COLO829 (cell line): ENCODE measurements around the gene IQSEC3.
"Not testable (repeated sequence)": the region's sequence is repeated elsewhere in the genome, so short reads cannot be mapped to it uniquely, and the experiment has no call there.

Experiments used
- DNase-seq: peaks from one replicate; pipeline ENCODE4 v3.0.0; 2012; ENCODE audit warnings: low spot score

The IQSEC3 gene

GRCh38 chr12:66428-66781 lies at the start of gene IQSEC3:
Gene IQSEC3 (plus strand): TSS chr12:66767. CDS start chr12:66883, 116 bp downstream.
- not testable (repeated sequence) for DNase-seq

GRCh38 chr12:17370-18340 lies 48.9 kb upstream of the IQSEC3 start:
- DNase-seq: not testable (repeated sequence)

GRCh38 chr12:18821-19567 lies 47.6 kb upstream of the IQSEC3 start:
- DNase-seq: not testable (repeated sequence)

- not testable (repeated sequence) for DNase-seq
Observed at GRCh38 chr12:19906-20305, 46.7 kb upstream of the IQSEC3 start.

- DNase-seq: no peak
Observed at GRCh38 chr12:20757-21156, 45.8 kb upstream of the IQSEC3 start.

- DNase-seq: no peak
Observed at GRCh38 chr12:21301-22189, 45.0 kb upstream of the IQSEC3 start.

- no peak for DNase-seq
Observed at GRCh38 chr12:22190-22529, 44.4 kb upstream of the IQSEC3 start.

GRCh38 chr12:22530-23201 lies 43.9 kb upstream of the IQSEC3 start:
- DNase-seq: no peak

GRCh38 chr12:27904-28303 lies 38.7 kb upstream of the IQSEC3 start:
- not testable (repeated sequence) for DNase-seq

- DNase-seq: not testable (repeated sequence)
Observed at GRCh38 chr12:38775-39174, 27.8 kb upstream of the IQSEC3 start.

GRCh38 chr12:39555-40265 lies 26.9 kb upstream of the IQSEC3 start:
- DNase-seq: not testable (repeated sequence)

- DNase-seq: not testable (repeated sequence)
Observed at GRCh38 chr12:44352-44751, 22.2 kb upstream of the IQSEC3 start.

- not testable (repeated sequence) for DNase-seq
Observed at GRCh38 chr12:45235-45990, 21.2 kb upstream of the IQSEC3 start.

- not testable (repeated sequence) for DNase-seq
Observed at GRCh38 chr12:45991-46358, 20.6 kb upstream of the IQSEC3 start.

- not testable (repeated sequence) for DNase-seq
Observed at GRCh38 chr12:46542-46941, 20.0 kb upstream of the IQSEC3 start.

- not testable (repeated sequence) for DNase-seq
Observed at GRCh38 chr12:47699-48226, 18.8 kb upstream of the IQSEC3 start.

GRCh38 chr12:49149-49548 lies 17.4 kb upstream of the IQSEC3 start:
- DNase-seq: not testable (repeated sequence)

- DNase-seq: not testable (repeated sequence)
Observed at GRCh38 chr12:51087-51486, 15.5 kb upstream of the IQSEC3 start.

GRCh38 chr12:51962-52361 lies 14.6 kb upstream of the IQSEC3 start:
- not testable (repeated sequence) for DNase-seq
